GM04504 (cell line): ENCODE results near the gene SETBP1.
A peak's percentile ranks its signal among the peaks of the same experiment; 100 is the strongest.

Source experiments
- DNase-seq: peaks from one replicate; pipeline ENCODE4 v3.0.0-alpha.2; 2012; ENCODE audit warnings: low read depth

SETBP1 gene

GRCh38 chr18:45071956-45072355 is 391.3 kb downstream of the SETBP1 start:
- no peak for DNase-seq

GRCh38 chr18:45073556-45073955 is 392.9 kb downstream of the SETBP1 start:
- DNase-seq: no peak

GRCh38 chr18:45081566-45082181 is 401.0 kb downstream of the SETBP1 start:
- DNase-seq: no peak

- no peak for DNase-seq
Measured at GRCh38 chr18:45083226-45083855, 402.7 kb downstream of the SETBP1 start.

- DNase-seq: no peak
Measured at GRCh38 chr18:45084206-45084605, 403.5 kb downstream of the SETBP1 start.

GRCh38 chr18:45085916-45086624 is 405.4 kb downstream of the SETBP1 start:
- no peak for DNase-seq

GRCh38 chr18:45086777-45087176 is 406.1 kb downstream of the SETBP1 start:
- no peak for DNase-seq

GRCh38 chr18:45090526-45091140 is 409.9 kb downstream of the SETBP1 start:
- DNase-seq: no peak

- DNase-seq: no peak
Measured at GRCh38 chr18:45100321-45101105, 419.8 kb downstream of the SETBP1 start.

GRCh38 chr18:45102126-45102525 is 421.4 kb downstream of the SETBP1 start:
- DNase-seq: no peak

- DNase-seq: no peak
Measured at GRCh38 chr18:45102863-45103262, 422.2 kb downstream of the SETBP1 start.

- DNase-seq: no peak
Measured at GRCh38 chr18:45103319-45104048, 422.8 kb downstream of the SETBP1 start.

- no peak for DNase-seq
Measured at GRCh38 chr18:45104049-45104395, 423.3 kb downstream of the SETBP1 start.

GRCh38 chr18:45106331-45106774 is 425.7 kb downstream of the SETBP1 start:
- DNase-seq: no peak

- DNase-seq: peak; percentile 33
Measured at GRCh38 chr18:45107425-45107824, 426.7 kb downstream of the SETBP1 start.

GRCh38 chr18:45108754-45109153 is 428.1 kb downstream of the SETBP1 start:
- no peak for DNase-seq

GRCh38 chr18:45109271-45109670 is 428.6 kb downstream of the SETBP1 start:
- DNase-seq: no peak

GRCh38 chr18:45109706-45110105 is 429.0 kb downstream of the SETBP1 start:
- DNase-seq: no peak

- DNase-seq: no peak
Measured at GRCh38 chr18:45110577-45111501, 430.2 kb downstream of the SETBP1 start.

- no peak for DNase-seq
Measured at GRCh38 chr18:45111502-45111848, 430.8 kb downstream of the SETBP1 start.
